Right lobe of liver (tissue), 6 donors: ENCODE measurements around the gene CAMK2D. TPM values are rescaled to one million over a fixed set of nuclear protein-coding genes. Genes with fewer than 3 reads are reported as not detected.

Experiments
- ATAC-seq, 4 donors: fragments of 200-7000 bp; cut with Tn5 transposase; one replicate each; pipeline ENCODE4 v1.9.1; 2020; ENCODE audit warnings: mild to moderate bottlenecking in 4 of 4, moderate library complexity in 4 of 4
- DNase-seq, 3 donors: peaks; one replicate each; pipeline ENCODE4 v3.0.0-alpha.2; 2020
- H3K27ac ChIP-seq, 3 donors: fragments of 200-600 bp; one replicate each; pipeline ENCODE4 v1.8.0; 2022
- H3K27me3 ChIP-seq, 2 donors: fragments of 200-600 bp; one replicate each; pipeline ENCODE4 v1.8.0; 2022
- H3K36me3 ChIP-seq, 4 donors: fragments of 200-600 bp; sonication (generic) in 1 of 4; one replicate each; pipeline versions ENCODE4 v1.5.1 to v1.8.0; 2017 to 2022; ENCODE audit warnings: control low read depth in 1 of 4
- H3K4me1 ChIP-seq, 4 donors: fragments of 200-600 bp; sonication (generic) in 1 of 4; one replicate each; pipeline versions ENCODE4 v1.5.1 to v1.8.0; 2017 to 2022; ENCODE audit warnings: control low read depth in 1 of 4
- H3K4me3 ChIP-seq, 3 donors: fragments of 200-600 bp; one replicate each; pipeline ENCODE4 v1.8.0; 2022
- H3K9me3 ChIP-seq, 4 donors: fragments of 200-600 bp; sonication (generic) in 1 of 4; one replicate each; pipeline versions ENCODE4 v1.5.1 to v1.8.0; 2017 to 2022; ENCODE audit warnings: control low read depth in 1 of 4
- CTCF ChIP-seq, 4 donors: fragments of 200-600 bp in 3 of 4; fragments of 450-650 bp in 1 of 4; IDR thresholded peaks; one replicate each; pipeline versions ENCODE4 v1.5.1 to v1.8.0; 2016 to 2022; ENCODE audit warnings: antibody characterized with exemption in 4 of 4, mild to moderate bottlenecking in 2 of 4
- POLR2A ChIP-seq: fragments of 450-650 bp; IDR thresholded peaks from one replicate; pipeline ENCODE4 v1.6.1; 2017; ENCODE audit warnings: antibody characterized with exemption, mild to moderate bottlenecking
- WGBS: methylation state at CpG from one replicate; pipeline ENCODE4 v1.1.6; 2018; ENCODE audit warnings: low coverage, low lambda C conversion rate; ENCODE audit not compliant: insufficient coverage; ENCODE audit errors: missing lambda C conversion rate; 5-methylcytosine and 5-hydroxymethylcytosine counted together
- intact Hi-C, 2 donors: fragments of 100-400 bp; cut with DNase I; formaldehyde crosslinking; loops; one replicate each; pipeline versions ENCODE4 v1.11.2 to v1.14.1; 2022
- total RNA-seq, 6 experiments: library from RNA; depleted of rRNA in 2 of 6; stranded (reverse); fragments of >200 nt in 2 of 6; fragmentation: NEBNext Ultra II Directional in 3 of 6; extraction: Animal tissue kit (Norgen Biotek cat#: 25700) in 3 of 6; gene quantifications; one replicate each; pipeline versions ENCODE4 v1.1.0 to v1.2.4, GENCODE V29; 2016 to 2023
- donor health status: DM: no; HTN: yes; CAD: no.
- donor health status: DM: no; HTN: no; CAD: no.
- donor health status: DM: no; HTN: no; CAD: no.
- donor health status: DM: no; HTN: yes; CAD: no.
- donor health status: DM: no; HTN: yes; CAD: no.

The CAMK2D gene
- total RNA-seq, 6 experiments from 2014 or later: 17.0 to 30.6 (median 22.6) TPM

DNA sequence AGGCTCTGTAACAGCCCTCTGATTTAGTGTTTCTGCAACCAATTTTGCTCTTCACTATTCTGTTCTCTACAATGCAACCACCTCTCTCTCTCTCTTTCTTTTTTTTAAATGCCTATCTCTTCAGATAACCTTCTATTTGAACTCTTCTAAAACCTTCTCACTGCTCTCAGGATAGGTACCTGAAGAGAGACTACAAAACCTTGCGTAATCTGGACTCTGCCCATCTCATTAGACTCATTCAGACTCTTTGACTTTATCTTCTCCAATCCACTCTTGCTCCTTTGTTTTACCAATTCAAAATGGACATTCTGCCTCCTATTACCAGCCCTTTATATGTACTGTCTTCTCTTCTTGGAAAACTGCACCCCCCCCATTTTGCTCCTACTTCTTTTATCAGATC, 291.6 kb downstream of the CAMK2D start:
- Histone ChIP-seq H3K4me3 (no peak overlapping the region), H3K9me3 (no peaks in the 10 kb centered on the region), H3K27ac (peak overlapping the region in 1 of 3 donors; percentile 27), H3K27me3 (no peaks in the 10 kb centered on the region), H3K36me3 (peaks cover 0 to 3% (median 0%) of the 10 kb centered on the region in 4 donors), H3K4me1 (peaks cover 0 to 28% (median 0%) of the 10 kb centered on the region in 4 donors)
- no peak for DNase-seq
- intact Hi-C loops: no loop called here
- ATAC-seq: peak; percentile 37 to 75 (median 66)
- 40% methylated on average over 1 of the region's 1 CpG for WGBS
- TF ChIP-seq POLR2A (no peak), CTCF (IDR thresholded peaks at IDR 0.05) (no peak)

DNA sequence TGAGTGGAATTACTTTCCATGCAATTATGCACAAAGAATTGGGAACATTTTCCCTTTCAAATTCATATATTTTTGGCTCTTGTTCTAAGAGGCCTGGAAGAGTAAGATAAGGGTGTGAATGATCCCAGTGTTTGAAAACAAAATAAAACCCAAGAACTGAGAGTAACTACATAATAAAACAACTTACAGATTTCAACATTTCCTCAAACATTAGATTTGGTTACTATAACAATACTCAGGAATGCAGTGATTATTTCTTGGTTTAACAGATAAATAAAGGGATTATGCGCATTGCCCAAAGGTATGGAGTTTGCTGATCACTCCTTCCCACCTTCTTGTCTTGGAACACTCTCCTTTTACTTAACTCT, 292.5 kb downstream of the CAMK2D start:
- DNase-seq: no peak
- peaks cover 0 to 28% (median 0%) of the 10 kb centered on the region in 4 donors for H3K4me1 ChIP-seq
- intact Hi-C loops: no loop called here
- no peak overlapping the region for H3K4me3 ChIP-seq
- ATAC-seq: no peak
- H3K36me3 ChIP-seq: peaks cover 0 to 10% (median 0%) of the 10 kb centered on the region in 4 donors
- no peaks in the 10 kb centered on the region for H3K9me3 ChIP-seq
- 75% methylated on average over 1 of the region's 1 CpG for WGBS
- peak overlapping the region in 2 of 3 donors; percentile 34 to 64 for H3K27ac ChIP-seq
- H3K27me3 ChIP-seq: no peaks in the 10 kb centered on the region
- TF ChIP-seq CTCF (IDR thresholded peaks at IDR 0.05): no peak
- no peak for TF ChIP-seq POLR2A

DNA sequence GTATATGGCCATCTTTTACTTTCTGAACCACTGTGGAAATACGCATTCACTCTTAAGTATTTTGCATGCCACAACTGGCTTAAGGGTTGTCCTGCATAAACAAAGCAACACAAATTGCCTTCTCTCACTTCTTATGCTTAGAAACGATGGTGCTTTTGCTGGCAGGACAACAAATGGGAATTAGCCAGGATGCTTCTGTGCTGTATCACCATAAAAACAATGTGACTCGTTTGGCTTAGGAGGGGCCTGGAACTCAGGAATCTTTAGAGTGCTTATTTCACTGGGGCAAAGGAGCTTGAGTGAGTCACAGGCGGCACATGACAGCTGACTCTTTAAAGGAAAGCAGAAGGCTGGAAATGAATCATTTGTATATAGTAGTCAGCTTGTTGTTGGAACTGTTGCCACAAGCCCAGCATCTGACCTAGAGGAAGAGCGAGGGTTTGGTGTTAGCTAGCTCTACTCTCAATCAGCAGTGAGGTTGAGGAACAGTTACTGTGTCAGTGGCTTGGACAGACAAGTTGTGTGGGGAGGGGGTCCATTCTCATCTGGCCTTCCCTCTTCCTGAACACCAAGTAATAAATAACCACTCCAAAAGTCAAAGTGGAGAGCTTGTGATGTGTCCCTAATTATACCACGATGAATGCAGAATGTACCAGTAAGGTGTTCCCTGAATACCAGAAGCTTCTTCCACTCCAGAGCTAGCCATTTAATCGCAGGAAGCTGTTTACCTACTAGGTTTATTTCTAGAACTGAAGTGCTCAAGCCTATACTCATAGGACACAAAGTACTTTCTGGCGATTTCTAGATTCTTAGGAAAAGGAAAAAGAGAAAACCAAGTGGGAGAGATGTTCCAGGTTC, 293.1 kb downstream of the CAMK2D start:
- peaks cover 0 to 28% (median 0%) of the 10 kb centered on the region in 4 donors for H3K4me1 ChIP-seq
- H3K27me3 ChIP-seq: no peaks in the 10 kb centered on the region
- H3K27ac ChIP-seq: peak overlapping the region; percentile 4 to 67 (median 34)
- H3K36me3 ChIP-seq: peaks cover 0 to 10% (median 0%) of the 10 kb centered on the region in 4 donors
- no peaks in the 10 kb centered on the region for H3K9me3 ChIP-seq
- TF ChIP-seq POLR2A (no peak), CTCF (IDR thresholded peaks at IDR 0.05) (no peak)
- no peak overlapping the region for H3K4me3 ChIP-seq
- intact Hi-C loops: no loop called here
- WGBS: 55% methylated on average over 7 of the region's 8 CpGs
- DNase-seq: peak in 1 of 3 donors; percentile 66
- ATAC-seq: peak; percentile 50 to 89 (median 76)

GRCh38 chr4:113467581-113467980, 294.0 kb downstream of the CAMK2D start:
- Histone ChIP-seq H3K4me3 (no peak overlapping the region), H3K27me3 (no peaks in the 10 kb centered on the region), H3K27ac (peak overlapping the region; percentile 4 to 67 (median 34)), H3K4me1 (peaks cover 0 to 26% (median 0%) of the 10 kb centered on the region in 4 donors), H3K36me3 (peaks cover 0 to 10% (median 0%) of the 10 kb centered on the region in 4 donors), H3K9me3 (no peaks in the 10 kb centered on the region)
- DNase-seq (no peak), ATAC-seq (peak; percentile 79 to 87 (median 82))
- intact Hi-C loops: no loop called here
- TF ChIP-seq CTCF (IDR thresholded peaks at IDR 0.05) (no peak), POLR2A (no peak)
- WGBS: 17% methylated on average over 2 of the region's 2 CpGs
